Measurements from ENCODE around the gene CSRP1.
"Not testable (repeated sequence)": the region's sequence is repeated elsewhere in the genome, so short reads cannot be mapped to it uniquely, and the experiment has no call there.

Gene CSRP1

GRCh38 chr1:201496296-201496690 lies 10.6 kb downstream of the CSRP1 start:
- no peak for DNase-seq (ENCODE audit: low read depth)

GRCh38 chr1:201495551-201496295 lies 11.2 kb downstream of the CSRP1 start:
- DNase-seq (ENCODE audit: low read depth): no peak

- no peak for DNase-seq (ENCODE audit: low read depth)
Observed at GRCh38 chr1:201493757-201494617, 12.9 kb downstream of the CSRP1 start.

GRCh38 chr1:201493026-201493656 lies 13.8 kb downstream of the CSRP1 start:
- DNase-seq (ENCODE audit: low read depth): not testable (repeated sequence)

- no peak for DNase-seq (ENCODE audit: low read depth)
Observed at GRCh38 chr1:201491896-201492511, 14.9 kb downstream of the CSRP1 start.

GRCh38 chr1:201490708-201491131 lies 16.2 kb downstream of the CSRP1 start:
- no peak for DNase-seq (ENCODE audit: low read depth)

GRCh38 chr1:201489643-201490261 lies 17.2 kb downstream of the CSRP1 start:
- DNase-seq (ENCODE audit: low read depth): no peak

GRCh38 chr1:201488830-201489589 lies 17.9 kb downstream of the CSRP1 start:
- DNase-seq (ENCODE audit: low read depth): no peak

GRCh38 chr1:201487742-201488141 lies 19.2 kb downstream of the CSRP1 start:
- DNase-seq (ENCODE audit: low read depth): no peak

- no peak for DNase-seq (ENCODE audit: low read depth)
Observed at GRCh38 chr1:201486187-201486586, 20.7 kb downstream of the CSRP1 start.

- no peak for DNase-seq (ENCODE audit: low read depth)
Observed at GRCh38 chr1:201485184-201485774, 21.6 kb downstream of the CSRP1 start.

- DNase-seq (ENCODE audit: low read depth): no peak
Observed at GRCh38 chr1:201483373-201483949, 23.5 kb downstream of the CSRP1 start.

GRCh38 chr1:201482755-201483154 lies 24.2 kb downstream of the CSRP1 start:
- no peak for DNase-seq (ENCODE audit: low read depth)

GRCh38 chr1:201481761-201482493 lies 25.0 kb downstream of the CSRP1 start:
- peak; percentile 55 for DNase-seq (ENCODE audit: low read depth)

- no peak for DNase-seq (ENCODE audit: low read depth)
Observed at GRCh38 chr1:201481004-201481380, 25.9 kb downstream of the CSRP1 start.

- DNase-seq (ENCODE audit: low read depth): no peak
Observed at GRCh38 chr1:201480231-201481003, 26.5 kb downstream of the CSRP1 start.

GRCh38 chr1:201479201-201479730 lies 27.7 kb downstream of the CSRP1 start:
- no peak for DNase-seq (ENCODE audit: low read depth)

GRCh38 chr1:201478666-201479065 lies 28.3 kb downstream of the CSRP1 start:
- DNase-seq (ENCODE audit: low read depth): not testable (repeated sequence)

Measured in activated gamma-delta T cell treated with anti-CD3 and anti-CD28 coated beads, Interleukin-2, amount 50 U/mL, for 16 hours (primary cell).